Activated naive CD4-positive, alpha-beta T cell treated with anti-CD3 and anti-CD28 coated beads, Interleukin-2, amount 10 ng/mL, durations not matched to agents 7 days and 5 days (primary cell): ENCODE results near the gene STK38L.

Experiments used
- CTCF ChIA-PET: fragments of 350-600 bp; sonication (Branson Sonifier 250); formaldehyde crosslinking; loops from one replicate; lab custom pipeline; 2021; ENCODE audit warnings: antibody characterized with exemption; lab: Charles Lee
- DNase-seq: peaks from one replicate; pipeline ENCODE4 v3.0.0-alpha.2; 2020
- H3K27ac Mint-ChIP-seq: one replicate; pipeline ENCODE4 v1.8.0; 2021; ENCODE audit warnings: mild to moderate bottlenecking, moderate library complexity, mixed read lengths
- H3K27me3 Mint-ChIP-seq: one replicate; pipeline ENCODE4 v1.8.0; 2021; ENCODE audit warnings: mild to moderate bottlenecking, mixed read lengths
- H3K36me3 Mint-ChIP-seq: one replicate; pipeline ENCODE4 v1.8.0; 2021; ENCODE audit warnings: mixed read lengths
- H3K4me1 Mint-ChIP-seq: one replicate; pipeline ENCODE4 v1.8.0; 2021; ENCODE audit warnings: mixed read lengths
- H3K4me3 Mint-ChIP-seq: one replicate; pipeline ENCODE4 v1.8.0; 2021; ENCODE audit warnings: mild to moderate bottlenecking, moderate library complexity, mixed read lengths
- H3K9me3 Mint-ChIP-seq: one replicate; pipeline ENCODE4 v1.8.0; 2021; ENCODE audit warnings: mixed read lengths

Gene STK38L

GRCh38 chr12:27343255-27344000 lies 99.3 kb downstream of the STK38L start:
- Mint-ChIP-seq H3K4me1 (no peaks in the 10 kb centered on the region), H3K9me3 (no peaks in the 10 kb centered on the region), H3K4me3 (no peak overlapping the region), H3K27ac (no peak overlapping the region), H3K36me3 (no peaks in the 10 kb centered on the region), H3K27me3 (peaks cover 3% of the 10 kb centered on the region)
- CTCF ChIA-PET = interaction anchor here (0.8 kb wide), 1 partner anchor 35 kb away, joined by 3 read pairs; no protein-coding TSS in a partner anchor
- DNase-seq = no peak

- no peaks in the 10 kb centered on the region for H3K27me3 Mint-ChIP-seq
- no peaks in the 10 kb centered on the region for H3K9me3 Mint-ChIP-seq
- no peak for DNase-seq
- H3K4me3 Mint-ChIP-seq = no peak overlapping the region
- no peaks in the 10 kb centered on the region for H3K4me1 Mint-ChIP-seq
- CTCF ChIA-PET = interaction anchor here (0.8 kb wide), 1 partner anchor 36 kb away, joined by 3 read pairs; no protein-coding TSS in a partner anchor
- no peaks in the 10 kb centered on the region for H3K36me3 Mint-ChIP-seq
- no peak overlapping the region for H3K27ac Mint-ChIP-seq
Observed at GRCh38 chr12:27344246-27344645, 100.2 kb downstream of the STK38L start.

GRCh38 chr12:27344760-27345159 lies 100.7 kb downstream of the STK38L start:
- CTCF ChIA-PET = interaction anchor here (1.0 kb wide), 1 partner anchor 33 kb away, joined by 4 read pairs; no protein-coding TSS in a partner anchor
- no peaks in the 10 kb centered on the region for H3K9me3 Mint-ChIP-seq
- H3K4me3 Mint-ChIP-seq = no peak overlapping the region
- H3K4me1 Mint-ChIP-seq = no peaks in the 10 kb centered on the region
- H3K27me3 Mint-ChIP-seq = no peaks in the 10 kb centered on the region
- DNase-seq = no peak
- H3K36me3 Mint-ChIP-seq = no peaks in the 10 kb centered on the region
- H3K27ac Mint-ChIP-seq = no peak overlapping the region

- Mint-ChIP-seq H3K36me3 (no peaks in the 10 kb centered on the region), H3K27ac (no peak overlapping the region), H3K9me3 (no peaks in the 10 kb centered on the region), H3K4me3 (no peak overlapping the region), H3K27me3 (no peaks in the 10 kb centered on the region), H3K4me1 (no peaks in the 10 kb centered on the region)
- DNase-seq = no peak
- CTCF ChIA-PET = interaction anchor here (1.0 kb wide), 1 partner anchor 34 kb away, joined by 4 read pairs; no protein-coding TSS in a partner anchor
Observed at GRCh38 chr12:27345376-27345775, 101.3 kb downstream of the STK38L start.

GRCh38 chr12:27347779-27348178 lies 103.7 kb downstream of the STK38L start:
- no peak overlapping the region for H3K27ac Mint-ChIP-seq
- H3K4me1 Mint-ChIP-seq = no peaks in the 10 kb centered on the region
- DNase-seq = no peak
- no peaks in the 10 kb centered on the region for H3K27me3 Mint-ChIP-seq
- CTCF ChIA-PET = interaction anchor here (1.1 kb wide), 1 partner anchor 14 kb away, joined by 3 read pairs; no protein-coding TSS in a partner anchor
- no peaks in the 10 kb centered on the region for H3K9me3 Mint-ChIP-seq
- H3K36me3 Mint-ChIP-seq = no peaks in the 10 kb centered on the region
- no peak overlapping the region for H3K4me3 Mint-ChIP-seq

GRCh38 chr12:27351476-27351875 lies 107.4 kb downstream of the STK38L start:
- H3K9me3 Mint-ChIP-seq = no peaks in the 10 kb centered on the region
- H3K4me3 Mint-ChIP-seq = no peak overlapping the region
- H3K4me1 Mint-ChIP-seq = no peaks in the 10 kb centered on the region
- H3K27me3 Mint-ChIP-seq = peaks cover 5% of the 10 kb centered on the region
- CTCF ChIA-PET = interaction anchor here (0.5 kb wide), 1 partner anchor 84 kb away, joined by 4 read pairs; no protein-coding TSS in a partner anchor
- H3K27ac Mint-ChIP-seq = no peak overlapping the region
- DNase-seq = no peak
- H3K36me3 Mint-ChIP-seq = no peaks in the 10 kb centered on the region

- CTCF ChIA-PET = no interaction called here
- no peaks in the 10 kb centered on the region for H3K4me1 Mint-ChIP-seq
- no peaks in the 10 kb centered on the region for H3K36me3 Mint-ChIP-seq
- H3K9me3 Mint-ChIP-seq = no peaks in the 10 kb centered on the region
- no peak overlapping the region for H3K27ac Mint-ChIP-seq
- no peak for DNase-seq
- H3K27me3 Mint-ChIP-seq = peaks cover 5% of the 10 kb centered on the region
- no peak overlapping the region for H3K4me3 Mint-ChIP-seq
Observed at GRCh38 chr12:27355486-27355885, 111.4 kb downstream of the STK38L start.

GRCh38 chr12:27355979-27356378 lies 111.9 kb downstream of the STK38L start:
- H3K27ac Mint-ChIP-seq = no peak overlapping the region
- no peaks in the 10 kb centered on the region for H3K36me3 Mint-ChIP-seq
- H3K27me3 Mint-ChIP-seq = peaks cover 5% of the 10 kb centered on the region
- no peak overlapping the region for H3K4me3 Mint-ChIP-seq
- DNase-seq = no peak
- H3K9me3 Mint-ChIP-seq = no peaks in the 10 kb centered on the region
- CTCF ChIA-PET = no interaction called here
- H3K4me1 Mint-ChIP-seq = no peaks in the 10 kb centered on the region

- peaks cover 16% of the 10 kb centered on the region for H3K27me3 Mint-ChIP-seq
- H3K27ac Mint-ChIP-seq = no peak overlapping the region
- no peaks in the 10 kb centered on the region for H3K36me3 Mint-ChIP-seq
- H3K4me3 Mint-ChIP-seq = no peak overlapping the region
- CTCF ChIA-PET = no interaction called here
- H3K9me3 Mint-ChIP-seq = no peaks in the 10 kb centered on the region
- H3K4me1 Mint-ChIP-seq = no peaks in the 10 kb centered on the region
- no peak for DNase-seq
Observed at GRCh38 chr12:27359578-27360340, 115.7 kb downstream of the STK38L start.

GRCh38 chr12:27361372-27361771 lies 117.3 kb downstream of the STK38L start:
- Mint-ChIP-seq H3K27ac (no peak overlapping the region), H3K4me1 (no peaks in the 10 kb centered on the region), H3K9me3 (no peaks in the 10 kb centered on the region), H3K36me3 (no peaks in the 10 kb centered on the region), H3K27me3 (peaks cover 10% of the 10 kb centered on the region), H3K4me3 (no peak overlapping the region)
- DNase-seq = no peak
- CTCF ChIA-PET = interaction anchor here (1.0 kb wide), 1 partner anchor 13 kb away, joined by 3 read pairs; no protein-coding TSS in a partner anchor

GRCh38 chr12:27366621-27367020 lies 122.5 kb downstream of the STK38L start:
- Mint-ChIP-seq H3K9me3 (no peaks in the 10 kb centered on the region), H3K36me3 (no peaks in the 10 kb centered on the region), H3K27me3 (peaks cover 10% of the 10 kb centered on the region), H3K4me3 (no peak overlapping the region), H3K4me1 (no peaks in the 10 kb centered on the region), H3K27ac (no peak overlapping the region)
- no peak for DNase-seq
- CTCF ChIA-PET = no interaction called here

GRCh38 chr12:27367078-27367477 lies 123.0 kb downstream of the STK38L start:
- DNase-seq = no peak
- Mint-ChIP-seq H3K27me3 (peaks cover 7% of the 10 kb centered on the region), H3K4me3 (no peak overlapping the region), H3K36me3 (no peaks in the 10 kb centered on the region), H3K9me3 (no peaks in the 10 kb centered on the region), H3K27ac (no peak overlapping the region), H3K4me1 (no peaks in the 10 kb centered on the region)
- CTCF ChIA-PET = no interaction called here
